Natural killer cell treated with Interleukin-12 subunit alpha and Interleukin-12 subunit beta and Interleukin-15 and Interleukin-18, amount 100 ng/mL, for 72 hours (primary cell): ENCODE data around the gene PRKCH. TPM values are rescaled to one million over a fixed set of nuclear protein-coding genes. Genes with fewer than 3 reads are reported as not detected.

ENCODE experiments used
- ATAC-seq, 2 donors: fragments of 150-1000 bp; cut with Tn5 transposase in 1 of 2; sonication (Bioruptor Pico), chemical (Tn5 transposase) in 1 of 2; 2 replicates each; pipeline ENCODE4 v1.10.0; 2021
- DNase-seq: peaks from one replicate; pipeline ENCODE4 v3.0.0; 2022; ENCODE audit warnings: low spot score
- H3K27ac Mint-ChIP-seq, 2 donors: 1 replicate in 1 of 2; 2 replicates in 1 of 2; pipeline ENCODE4 v1.8.0; 2022; ENCODE audit warnings: mixed read lengths in 2 of 2, mild to moderate bottlenecking in 1 of 2, moderate library complexity in 1 of 2
- H3K27me3 Mint-ChIP-seq, 2 donors: 1 replicate in 1 of 2; 2 replicates in 1 of 2; pipeline ENCODE4 v1.8.0; 2022; ENCODE audit warnings: mixed read lengths in 2 of 2
- H3K36me3 Mint-ChIP-seq: one replicate; pipeline ENCODE4 v1.8.0; 2022; ENCODE audit warnings: mixed read lengths
- H3K4me1 Mint-ChIP-seq, 2 donors: 1 replicate in 1 of 2; 2 replicates in 1 of 2; pipeline ENCODE4 v1.8.0; 2022; ENCODE audit warnings: low read depth in 2 of 2, mixed read lengths in 2 of 2, mild to moderate bottlenecking in 1 of 2
- H3K4me3 Mint-ChIP-seq: one replicate; pipeline ENCODE4 v1.8.0; 2022; ENCODE audit warnings: mixed read lengths
- H3K9me3 Mint-ChIP-seq: 2 replicates; pipeline ENCODE4 v1.8.0; 2022; ENCODE audit warnings: mixed read lengths
- total RNA-seq, 2 donors: library from RNA; stranded (reverse); gene quantifications; one replicate each; pipeline ENCODE4 v1.2.3, GENCODE V29; 2022

Gene PRKCH
- total RNA-seq, 2 donors from 2014 or later = 182 to 216 TPM

- peaks cover 74 to 86% of the 10 kb centered on the region in 2 donors for H3K4me1 Mint-ChIP-seq
- H3K9me3 Mint-ChIP-seq = no peaks in the 10 kb centered on the region
- peaks cover 12% of the 10 kb centered on the region for H3K36me3 Mint-ChIP-seq
- ATAC-seq (no peak), DNase-seq (no peak)
- H3K4me3 Mint-ChIP-seq = peak overlapping the region; percentile 94
- peak overlapping the region; percentile 90 to 98 for H3K27ac Mint-ChIP-seq
- H3K27me3 Mint-ChIP-seq = no peaks in the 10 kb centered on the region
Observed at GRCh38 chr14:61333087-61333486, 11.7 kb downstream of the PRKCH start.

DNA sequence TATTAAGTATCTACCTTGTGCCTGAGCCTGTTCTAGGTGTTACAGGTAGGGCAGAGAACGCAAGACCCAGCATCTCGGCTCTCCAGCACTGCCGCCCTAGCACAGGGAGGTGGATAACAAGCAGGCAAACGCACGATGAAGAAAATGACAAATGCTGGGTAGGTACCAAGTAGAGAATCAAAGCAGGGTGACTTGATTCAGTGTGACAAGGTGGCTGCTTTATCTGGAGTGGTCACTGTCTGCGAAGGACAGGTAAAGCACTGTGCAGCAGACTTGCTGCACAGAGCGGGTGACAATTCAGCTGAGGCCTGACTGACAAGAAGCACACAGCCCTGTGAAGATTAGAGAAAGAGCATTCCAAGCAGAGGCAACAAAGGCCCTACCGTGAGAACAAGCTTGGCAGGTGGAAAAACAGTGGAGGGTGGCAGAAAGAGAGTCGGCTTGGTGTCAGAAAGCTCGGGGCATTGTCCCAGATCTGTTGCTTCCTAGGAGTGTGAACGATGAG lies 12.9 kb downstream of the PRKCH start:
- peak overlapping the region; percentile 90 to 98 for H3K27ac Mint-ChIP-seq
- no peaks in the 10 kb centered on the region for H3K27me3 Mint-ChIP-seq
- DNase-seq (no peak), ATAC-seq (peak; percentile 1 to 20)
- H3K4me3 Mint-ChIP-seq = peak overlapping the region; percentile 94
- peaks cover 12% of the 10 kb centered on the region for H3K36me3 Mint-ChIP-seq
- H3K4me1 Mint-ChIP-seq = peaks cover 74 to 85% of the 10 kb centered on the region in 2 donors
- no peaks in the 10 kb centered on the region for H3K9me3 Mint-ChIP-seq

DNA sequence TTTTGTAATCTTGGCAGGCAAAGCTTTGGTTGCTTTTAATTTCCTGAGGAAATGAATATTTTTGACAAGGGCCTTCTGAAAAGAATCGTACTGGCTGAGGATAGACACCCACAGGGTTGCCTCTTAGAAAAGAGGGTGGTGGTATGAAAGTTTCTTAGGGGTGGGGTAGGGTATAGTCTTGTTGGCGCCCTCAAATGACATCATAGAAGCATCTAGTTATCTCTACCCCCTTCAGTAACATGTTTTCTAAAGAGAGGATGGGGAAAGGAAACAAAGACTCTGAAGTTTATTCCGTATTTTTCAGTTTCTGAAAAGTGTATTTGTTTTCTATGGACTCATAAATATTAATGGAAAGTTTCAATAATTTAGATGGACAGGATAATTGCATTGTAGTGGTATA lies 13.7 kb downstream of the PRKCH start:
- H3K27ac Mint-ChIP-seq = peak overlapping the region; percentile 90 to 98
- no peaks in the 10 kb centered on the region for H3K27me3 Mint-ChIP-seq
- peaks cover 5% of the 10 kb centered on the region for H3K36me3 Mint-ChIP-seq
- DNase-seq = no peak
- H3K4me3 Mint-ChIP-seq = peak overlapping the region; percentile 94
- ATAC-seq = no peak
- no peaks in the 10 kb centered on the region for H3K9me3 Mint-ChIP-seq
- H3K4me1 Mint-ChIP-seq = peaks cover 69 to 82% of the 10 kb centered on the region in 2 donors

DNA sequence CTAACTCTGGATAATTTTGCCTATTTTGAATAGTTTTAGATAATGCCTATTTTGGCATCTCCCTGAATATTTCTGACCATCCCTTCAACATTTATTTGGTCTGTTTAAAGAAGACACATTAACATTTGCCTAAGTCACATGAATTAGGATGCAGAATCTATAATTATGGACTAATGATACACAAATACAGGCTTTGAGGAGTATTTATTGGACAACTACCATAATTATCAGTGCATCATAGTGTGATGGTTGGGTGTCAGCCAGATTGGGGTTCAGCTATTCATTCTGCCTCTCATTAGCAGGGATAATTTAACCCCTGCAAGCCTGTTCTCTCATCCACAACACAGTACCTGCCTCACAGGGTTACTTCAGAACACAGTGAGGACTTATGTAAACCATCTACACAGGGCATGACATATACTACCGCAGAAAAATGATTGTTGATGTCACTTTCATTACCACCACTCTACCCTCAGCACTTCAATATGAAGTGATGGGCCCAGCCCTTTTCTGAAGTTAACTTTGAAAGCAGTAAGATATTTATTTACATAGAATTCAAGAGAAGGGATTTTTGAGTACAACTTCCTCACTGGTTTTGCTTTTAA lies 14.4 kb downstream of the PRKCH start:
- no peaks in the 10 kb centered on the region for H3K9me3 Mint-ChIP-seq
- H3K27me3 Mint-ChIP-seq = no peaks in the 10 kb centered on the region
- no peak for DNase-seq
- H3K36me3 Mint-ChIP-seq = peaks cover 10% of the 10 kb centered on the region
- peak overlapping the region; percentile 94 for H3K4me3 Mint-ChIP-seq
- H3K27ac Mint-ChIP-seq = peak overlapping the region; percentile 90 to 98
- H3K4me1 Mint-ChIP-seq = peaks cover 70 to 82% of the 10 kb centered on the region in 2 donors
- ATAC-seq = peak; percentile 62 to 82

DNA sequence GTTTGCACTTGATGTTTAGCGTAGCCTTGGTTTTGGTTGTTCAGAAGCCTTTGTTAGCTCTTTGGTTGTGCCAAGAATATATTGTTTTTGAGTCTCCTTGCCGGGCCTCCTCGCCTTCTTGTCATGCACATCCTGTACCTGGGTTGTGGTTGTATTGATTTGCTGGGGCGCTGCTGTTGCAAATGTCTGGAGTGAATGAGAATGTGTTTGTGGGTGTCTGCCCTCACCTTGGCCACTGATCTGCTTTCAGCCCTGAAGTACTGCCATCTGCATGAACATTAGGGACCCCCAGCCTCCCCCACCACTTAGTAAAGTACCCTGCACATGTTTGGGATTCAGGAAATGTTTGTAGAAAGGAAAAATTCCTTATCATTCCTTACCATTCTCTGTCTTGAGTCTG lies 16.5 kb downstream of the PRKCH start:
- Mint-ChIP-seq H3K4me1 (peaks cover 78 to 87% of the 10 kb centered on the region in 2 donors), H3K36me3 (peaks cover 12% of the 10 kb centered on the region), H3K27me3 (no peaks in the 10 kb centered on the region), H3K4me3 (peak overlapping the region; percentile 62), H3K27ac (peak overlapping the region; percentile 97 to 98), H3K9me3 (no peaks in the 10 kb centered on the region)
- ATAC-seq (peak in 1 of 2 donors; percentile 52), DNase-seq (no peak)

GRCh38 chr14:61338457-61338856 lies 17.1 kb downstream of the PRKCH start:
- Mint-ChIP-seq H3K27ac (peak overlapping the region; percentile 97 to 98), H3K36me3 (peaks cover 12% of the 10 kb centered on the region), H3K4me3 (peak overlapping the region; percentile 62), H3K9me3 (no peaks in the 10 kb centered on the region), H3K4me1 (peaks cover 77 to 88% of the 10 kb centered on the region in 2 donors), H3K27me3 (no peaks in the 10 kb centered on the region)
- ATAC-seq (no peak), DNase-seq (no peak)

DNA sequence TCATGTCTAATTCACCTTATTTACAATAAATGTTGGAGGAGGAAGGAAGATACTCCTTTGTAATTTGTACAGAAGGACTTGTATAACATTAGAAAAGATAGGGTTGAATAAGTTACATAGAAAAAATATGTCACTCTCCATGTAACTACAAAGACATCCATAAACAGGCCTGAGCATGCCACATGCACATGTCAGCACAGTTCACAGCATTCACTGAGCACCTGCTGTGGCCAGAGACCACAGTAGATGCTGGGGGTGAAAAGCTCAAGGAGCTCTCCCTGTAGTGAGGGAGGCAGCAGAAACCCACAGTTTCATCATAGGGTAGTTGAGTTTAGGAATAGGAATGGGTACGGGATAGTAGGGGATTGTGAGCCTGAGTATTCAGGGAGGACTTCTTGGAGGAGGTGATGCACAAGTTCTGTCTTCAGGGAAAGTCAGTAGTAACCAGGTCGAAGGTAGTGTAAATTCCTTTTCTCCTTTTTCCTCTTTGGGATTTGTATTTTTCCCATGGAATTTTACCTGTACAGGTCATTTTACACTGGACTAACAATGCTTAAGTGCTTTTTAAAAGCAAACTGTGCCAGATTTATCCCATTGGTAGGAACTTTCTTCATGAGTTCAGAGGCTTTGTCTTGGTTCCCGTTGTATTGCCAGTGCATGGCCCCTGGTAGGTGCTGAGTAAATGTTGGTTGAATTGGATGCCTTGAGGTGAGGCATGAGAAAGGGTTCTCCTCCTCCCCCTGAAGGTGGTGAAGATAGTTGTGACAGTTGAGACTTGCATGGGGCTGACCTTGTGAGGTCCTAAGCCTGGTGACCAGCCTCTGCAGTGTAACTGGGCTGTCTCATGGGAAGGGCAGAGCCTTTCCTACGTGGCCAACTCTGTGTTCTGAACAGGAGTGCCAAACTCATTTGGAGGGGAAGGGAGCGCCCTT lies 20.2 kb downstream of the PRKCH start:
- ATAC-seq (peak in 1 of 2 donors; percentile 0), DNase-seq (no peak)
- peak overlapping the region; percentile 97 to 98 for H3K27ac Mint-ChIP-seq

GRCh38 chr14:61342486-61342885 lies 21.1 kb downstream of the PRKCH start:
- H3K27me3 Mint-ChIP-seq = no peaks in the 10 kb centered on the region
- peak overlapping the region; percentile 89 for H3K4me3 Mint-ChIP-seq
- DNase-seq (peak; percentile 91), ATAC-seq (peak; percentile 87 to 92)
- H3K27ac Mint-ChIP-seq = peak overlapping the region; percentile 97 to 98
- no peaks in the 10 kb centered on the region for H3K9me3 Mint-ChIP-seq
- H3K4me1 Mint-ChIP-seq = peaks cover 82 to 90% of the 10 kb centered on the region in 2 donors
- H3K36me3 Mint-ChIP-seq = peaks cover 8% of the 10 kb centered on the region

More for the DNA sequence above, 20.2 kb downstream of the PRKCH start:
- peaks cover 77 to 86% of the 10 kb centered on the region in 2 donors for H3K4me1 Mint-ChIP-seq
- H3K27me3 Mint-ChIP-seq = no peaks in the 10 kb centered on the region
- peaks cover 7% of the 10 kb centered on the region for H3K36me3 Mint-ChIP-seq
- peak overlapping the region; percentile 89 for H3K4me3 Mint-ChIP-seq
- no peaks in the 10 kb centered on the region for H3K9me3 Mint-ChIP-seq

- ATAC-seq (peak in 1 of 2 donors; percentile 70), DNase-seq (no peak)
- Mint-ChIP-seq H3K4me1 (peaks cover 82 to 90% of the 10 kb centered on the region in 2 donors), H3K4me3 (peak overlapping the region; percentile 89), H3K27me3 (no peaks in the 10 kb centered on the region), H3K9me3 (no peaks in the 10 kb centered on the region), H3K36me3 (peaks cover 13% of the 10 kb centered on the region), H3K27ac (peak overlapping the region; percentile 97 to 98)
Observed at GRCh38 chr14:61342932-61343331, 21.6 kb downstream of the PRKCH start.

DNA sequence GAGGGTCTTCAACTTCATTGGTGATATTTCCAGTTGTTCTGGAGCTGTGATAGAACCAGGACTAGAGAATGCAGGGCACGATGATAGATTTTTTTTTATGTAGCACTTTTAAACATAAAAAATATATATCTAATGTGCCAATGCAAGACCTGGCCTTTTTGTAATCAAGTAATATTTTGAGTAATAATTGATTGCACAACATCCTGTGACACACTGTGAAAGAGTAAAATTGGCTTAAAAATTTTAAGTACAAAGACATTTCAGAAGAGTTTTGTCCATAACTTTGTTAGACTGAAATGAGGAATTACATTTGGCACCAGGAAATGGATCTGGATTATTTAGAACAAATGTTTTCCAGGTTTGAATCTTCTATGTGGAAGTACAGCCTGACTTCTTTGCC lies 22.1 kb downstream of the PRKCH start:
- peak overlapping the region; percentile 97 to 98 for H3K27ac Mint-ChIP-seq
- no peak for ATAC-seq
- H3K27me3 Mint-ChIP-seq = no peaks in the 10 kb centered on the region
- H3K9me3 Mint-ChIP-seq = no peaks in the 10 kb centered on the region
- no peak for DNase-seq
- peaks cover 83 to 90% of the 10 kb centered on the region in 2 donors for H3K4me1 Mint-ChIP-seq
- peak overlapping the region; percentile 89 for H3K4me3 Mint-ChIP-seq
- peaks cover 13% of the 10 kb centered on the region for H3K36me3 Mint-ChIP-seq

DNA sequence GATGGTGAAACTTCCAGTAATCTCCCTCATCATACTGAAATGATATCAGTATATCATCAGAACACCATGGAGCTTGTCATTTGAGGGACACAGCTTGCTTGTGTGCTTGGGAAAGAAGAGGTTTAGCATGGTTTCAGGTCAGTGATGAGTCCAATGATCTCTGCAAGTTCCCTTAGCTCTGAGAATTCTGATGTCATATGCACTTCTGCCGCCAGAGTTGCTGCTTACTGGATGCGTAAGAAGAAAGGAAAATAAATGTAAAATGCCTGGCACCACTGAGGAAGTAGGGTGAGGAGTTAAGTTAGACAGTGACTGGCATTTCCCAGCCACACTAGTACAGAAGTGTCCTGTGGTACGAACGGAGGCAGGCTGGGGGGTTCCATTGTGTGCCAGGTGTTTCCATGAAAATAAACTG lies 22.6 kb downstream of the PRKCH start:
- peaks cover 17% of the 10 kb centered on the region for H3K36me3 Mint-ChIP-seq
- peak overlapping the region; percentile 97 to 98 for H3K27ac Mint-ChIP-seq
- no peaks in the 10 kb centered on the region for H3K9me3 Mint-ChIP-seq
- H3K4me3 Mint-ChIP-seq = peak overlapping the region; percentile 89
- peaks cover 86 to 91% of the 10 kb centered on the region in 2 donors for H3K4me1 Mint-ChIP-seq
- DNase-seq (no peak), ATAC-seq (peak; percentile 9 to 36)
- H3K27me3 Mint-ChIP-seq = no peaks in the 10 kb centered on the region

DNA sequence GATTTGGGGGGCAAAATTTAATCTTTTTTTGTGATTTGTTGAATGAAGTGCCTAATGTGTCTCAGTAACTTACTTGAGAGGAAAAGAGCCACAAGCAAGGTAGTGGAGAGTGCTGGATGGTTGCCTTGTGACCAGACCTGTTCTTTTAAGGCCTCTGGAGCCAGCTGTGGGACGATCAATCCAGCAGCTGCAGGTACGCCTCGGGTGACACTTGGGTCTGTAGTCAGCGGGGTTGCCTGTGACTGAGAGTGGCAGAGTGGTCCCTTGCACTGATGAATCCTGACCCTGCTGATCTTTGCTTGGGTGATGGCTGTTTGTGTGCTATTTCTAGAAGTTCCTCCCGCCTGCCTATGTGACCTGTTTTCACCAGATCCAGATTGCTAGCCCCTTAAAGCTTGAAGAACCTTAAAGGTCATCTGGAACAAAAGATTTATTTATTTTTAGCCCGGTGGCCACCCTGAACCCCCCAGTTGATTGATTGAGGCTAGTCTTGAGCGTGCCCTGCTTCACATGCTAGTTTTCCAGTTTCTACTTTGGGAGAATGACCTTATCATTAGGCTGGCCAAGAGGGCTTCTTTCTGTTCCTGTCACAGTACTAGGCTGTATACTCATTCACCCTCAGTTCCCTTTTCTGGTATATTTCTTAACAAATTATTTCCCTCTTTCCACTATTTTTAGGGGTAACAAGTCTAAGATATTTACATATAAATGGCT lies 23.2 kb downstream of the PRKCH start:
- H3K27ac Mint-ChIP-seq = peak overlapping the region; percentile 97 to 98
- ATAC-seq = peak in 1 of 2 donors; percentile 10
- DNase-seq = no peak
- peaks cover 20% of the 10 kb centered on the region for H3K36me3 Mint-ChIP-seq
- peak overlapping the region; percentile 89 for H3K4me3 Mint-ChIP-seq
- H3K4me1 Mint-ChIP-seq = peaks cover 88 to 93% of the 10 kb centered on the region in 2 donors
- H3K9me3 Mint-ChIP-seq = no peaks in the 10 kb centered on the region
- no peaks in the 10 kb centered on the region for H3K27me3 Mint-ChIP-seq

DNA sequence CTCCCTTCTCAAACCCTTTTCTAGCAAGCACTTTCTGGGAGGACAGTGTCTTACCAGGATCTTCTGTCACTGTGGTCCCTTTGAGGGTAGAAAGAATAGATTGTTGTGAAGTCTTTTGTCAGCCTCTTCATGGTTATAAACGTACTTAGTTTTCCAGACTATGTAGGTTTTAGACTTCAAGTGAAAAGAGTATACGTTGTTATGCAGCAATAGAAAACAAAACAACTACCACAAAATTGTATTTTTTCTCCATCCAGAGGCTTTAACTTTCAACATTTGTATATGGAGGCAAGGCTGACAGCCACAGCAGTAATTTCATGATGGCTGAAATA lies 23.7 kb downstream of the PRKCH start:
- Mint-ChIP-seq H3K27me3 (no peaks in the 10 kb centered on the region), H3K36me3 (peaks cover 23% of the 10 kb centered on the region), H3K9me3 (no peaks in the 10 kb centered on the region), H3K4me3 (peak overlapping the region; percentile 89), H3K4me1 (peaks cover 89 to 93% of the 10 kb centered on the region in 2 donors), H3K27ac (peak overlapping the region; percentile 97 to 98)
- ATAC-seq = no peak
- DNase-seq = no peak
